SU-DHL-6 (cell line): ENCODE results near the gene CDCA7.

ENCODE experiments used
- H2AFZ ChIP-seq: fragments of 200-600 bp; sonication (generic); 2 replicates; pipeline ENCODE4 v1.6.1; 2014; ENCODE audit warnings: low read depth, mild to moderate bottlenecking, moderate library complexity, mixed read lengths, antibody characterized with exemption, low read length; ENCODE audit not compliant: severe bottlenecking
- H3F3A ChIP-seq: fragments of 200-600 bp; shearing (Covaris generic); 2 replicates; pipeline ENCODE4 v1.6.0; 2016; ENCODE audit warnings: antibody characterized with exemption, mild to moderate bottlenecking; ENCODE audit not compliant: insufficient read depth
- H3K27ac ChIP-seq: fragments of 200-600 bp; sonication (generic); 2 replicates; pipeline ENCODE4 v1.5.1; 2016; ENCODE audit warnings: low read depth, mild to moderate bottlenecking, low read length, moderate library complexity, mixed read lengths
- H3K27me3 ChIP-seq: fragments of 200-600 bp; sonication (generic), shearing (Covaris generic); 2 replicates; pipeline ENCODE4 v1.6.0; 2014; ENCODE audit warnings: mild to moderate bottlenecking, low read length
- H3K36me3 ChIP-seq: fragments of 200-600 bp; sonication (generic); 2 replicates; pipeline ENCODE4 v1.6.1; 2014; ENCODE audit warnings: mild to moderate bottlenecking, low read length, mixed read lengths
- H3K4me2 ChIP-seq: fragments of 300-600, 200-600 bp; shearing (Covaris generic), sonication (generic); 2 replicates; pipeline ENCODE4 v1.6.0; 2014; ENCODE audit warnings: low read length, low read depth, mild to moderate bottlenecking; ENCODE audit not compliant: poor library complexity, severe bottlenecking
- H3K4me3 ChIP-seq: fragments of 200-600 bp; sonication (generic); 2 replicates; pipeline ENCODE4 v1.5.1; 2014; ENCODE audit warnings: antibody characterized with exemption, low read length, mild to moderate bottlenecking, mixed read lengths; ENCODE audit not compliant: insufficient read depth, poor library complexity, severe bottlenecking
- H3K79me2 ChIP-seq: fragments of 200-600 bp; sonication (generic); 2 replicates; pipeline ENCODE4 v1.6.1; 2014; ENCODE audit warnings: mild to moderate bottlenecking, low read length, moderate library complexity; ENCODE audit not compliant: insufficient read depth
- H3K9ac ChIP-seq: fragments of 200-600 bp; sonication (generic); 2 replicates; pipeline ENCODE4 v1.7.0; 2014; ENCODE audit warnings: mild to moderate bottlenecking, low read length
- H3K9me2 ChIP-seq: fragments of 200-600 bp; sonication (generic); replicated peaks from 2 replicates; pipeline ENCODE4 v1.6.1; 2014; ENCODE audit warnings: low read length; ENCODE audit not compliant: insufficient read depth
- H3K9me3 ChIP-seq: fragments of 200-600 bp; sonication (generic); 2 replicates; pipeline ENCODE4 v1.6.1; 2014; ENCODE audit warnings: low read length, mixed read lengths; ENCODE audit not compliant: insufficient read depth
- H4K20me1 ChIP-seq: fragments of 200-600 bp; sonication (generic); 2 replicates; pipeline ENCODE4 v1.6.1; 2014; ENCODE audit warnings: low read depth, mild to moderate bottlenecking, antibody characterized with exemption, low read length, moderate library complexity, mixed read lengths
- EZH2phosphoT487 ChIP-seq: fragments of 200-600 bp; sonication (generic), shearing (Covaris generic); conservative IDR thresholded peaks from 2 replicates; pipeline ENCODE4 v1.6.1; 2018; ENCODE audit warnings: mild to moderate bottlenecking, antibody characterized with exemption, low read length, moderate library complexity, mixed read lengths
- TF ChIP-seq, protein P1 (sequence below): fragments of 200-600 bp; sonication (generic); IDR thresholded peaks from one replicate; pipeline ENCODE4 v1.5.1; 2017; ENCODE audit warnings: antibody characterized with exemption, mild to moderate bottlenecking, low read length, moderate library complexity; ENCODE audit not compliant: insufficient read depth, poor library complexity, severe bottlenecking

The CDCA7 gene

DNA sequence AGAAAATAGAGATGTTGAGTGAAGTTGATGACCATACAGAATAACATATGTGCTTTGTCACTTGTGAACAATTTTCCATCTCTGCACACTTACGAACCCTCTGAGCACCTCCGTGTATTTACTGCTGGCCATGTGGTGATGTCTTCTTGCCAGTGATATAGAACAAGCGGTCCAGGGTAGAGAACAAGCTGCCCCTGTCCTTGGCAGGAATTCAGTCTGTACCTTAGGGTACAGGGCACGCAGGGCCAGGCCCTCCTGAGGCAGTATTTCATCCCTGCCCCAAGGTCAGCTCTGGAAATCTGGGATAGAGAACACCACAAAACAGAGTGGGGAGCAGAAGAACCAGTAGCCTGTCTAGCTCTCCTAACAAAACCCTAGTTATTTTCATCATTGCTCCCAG is 44.6 kb downstream of the CDCA7 start:
- H3K27ac ChIP-seq = no peak overlapping the region
- H3K9me3 ChIP-seq = no peaks in the 10 kb centered on the region
- no peaks in the 10 kb centered on the region for H3K36me3 ChIP-seq
- H3K9ac ChIP-seq = no peak overlapping the region
- no peak overlapping the region for H3K4me3 ChIP-seq
- H3K79me2 ChIP-seq = no peaks in the 10 kb centered on the region
- no peak overlapping the region for H3K4me2 ChIP-seq
- no peaks in the 10 kb centered on the region for H3K27me3 ChIP-seq
- H4K20me1 ChIP-seq = no peaks in the 10 kb centered on the region
- TF ChIP-seq, protein P1, sequence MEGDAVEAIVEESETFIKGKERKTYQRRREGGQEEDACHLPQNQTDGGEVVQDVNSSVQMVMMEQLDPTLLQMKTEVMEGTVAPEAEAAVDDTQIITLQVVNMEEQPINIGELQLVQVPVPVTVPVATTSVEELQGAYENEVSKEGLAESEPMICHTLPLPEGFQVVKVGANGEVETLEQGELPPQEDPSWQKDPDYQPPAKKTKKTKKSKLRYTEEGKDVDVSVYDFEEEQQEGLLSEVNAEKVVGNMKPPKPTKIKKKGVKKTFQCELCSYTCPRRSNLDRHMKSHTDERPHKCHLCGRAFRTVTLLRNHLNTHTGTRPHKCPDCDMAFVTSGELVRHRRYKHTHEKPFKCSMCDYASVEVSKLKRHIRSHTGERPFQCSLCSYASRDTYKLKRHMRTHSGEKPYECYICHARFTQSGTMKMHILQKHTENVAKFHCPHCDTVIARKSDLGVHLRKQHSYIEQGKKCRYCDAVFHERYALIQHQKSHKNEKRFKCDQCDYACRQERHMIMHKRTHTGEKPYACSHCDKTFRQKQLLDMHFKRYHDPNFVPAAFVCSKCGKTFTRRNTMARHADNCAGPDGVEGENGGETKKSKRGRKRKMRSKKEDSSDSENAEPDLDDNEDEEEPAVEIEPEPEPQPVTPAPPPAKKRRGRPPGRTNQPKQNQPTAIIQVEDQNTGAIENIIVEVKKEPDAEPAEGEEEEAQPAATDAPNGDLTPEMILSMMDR = no peak
- TF ChIP-seq EZH2phosphoT487 = no peak
- H3F3A ChIP-seq = no peaks in the 10 kb centered on the region
- H3K9me2 ChIP-seq = no peaks in the 10 kb centered on the region
- no peak overlapping the region for H2AFZ ChIP-seq

DNA sequence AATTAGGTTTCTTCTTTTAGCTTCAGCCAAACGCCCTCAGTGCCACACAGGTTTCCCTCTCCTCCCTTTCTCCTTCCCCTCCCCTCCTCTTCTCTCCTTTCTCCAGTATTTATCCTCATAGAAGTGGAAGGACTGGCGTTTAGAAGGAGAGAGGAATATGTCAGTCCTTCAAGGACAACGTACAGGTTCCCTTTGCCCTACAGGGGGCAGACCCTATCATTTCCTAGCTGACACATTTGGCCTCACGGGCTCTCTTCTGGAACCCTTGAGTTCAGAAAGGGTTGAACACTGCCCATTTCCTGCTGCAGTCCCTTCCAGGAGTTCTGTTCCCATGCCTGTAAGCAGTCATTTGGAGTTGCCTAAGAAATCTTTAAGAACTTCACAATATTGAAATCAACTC is 46.1 kb downstream of the CDCA7 start:
- no peak overlapping the region for H2AFZ ChIP-seq
- H3K4me3 ChIP-seq = no peak overlapping the region
- H3K9ac ChIP-seq = no peak overlapping the region
- no peaks in the 10 kb centered on the region for H3K9me2 ChIP-seq
- no peak overlapping the region for H3K4me2 ChIP-seq
- H4K20me1 ChIP-seq = no peaks in the 10 kb centered on the region
- no peaks in the 10 kb centered on the region for H3K27me3 ChIP-seq
- no peaks in the 10 kb centered on the region for H3K36me3 ChIP-seq
- no peaks in the 10 kb centered on the region for H3K79me2 ChIP-seq
- H3F3A ChIP-seq = no peaks in the 10 kb centered on the region
- H3K27ac ChIP-seq = no peak overlapping the region
- H3K9me3 ChIP-seq = no peaks in the 10 kb centered on the region
- TF ChIP-seq EZH2phosphoT487 = no peak
- TF ChIP-seq, protein P1 = peak; percentile 15

DNA sequence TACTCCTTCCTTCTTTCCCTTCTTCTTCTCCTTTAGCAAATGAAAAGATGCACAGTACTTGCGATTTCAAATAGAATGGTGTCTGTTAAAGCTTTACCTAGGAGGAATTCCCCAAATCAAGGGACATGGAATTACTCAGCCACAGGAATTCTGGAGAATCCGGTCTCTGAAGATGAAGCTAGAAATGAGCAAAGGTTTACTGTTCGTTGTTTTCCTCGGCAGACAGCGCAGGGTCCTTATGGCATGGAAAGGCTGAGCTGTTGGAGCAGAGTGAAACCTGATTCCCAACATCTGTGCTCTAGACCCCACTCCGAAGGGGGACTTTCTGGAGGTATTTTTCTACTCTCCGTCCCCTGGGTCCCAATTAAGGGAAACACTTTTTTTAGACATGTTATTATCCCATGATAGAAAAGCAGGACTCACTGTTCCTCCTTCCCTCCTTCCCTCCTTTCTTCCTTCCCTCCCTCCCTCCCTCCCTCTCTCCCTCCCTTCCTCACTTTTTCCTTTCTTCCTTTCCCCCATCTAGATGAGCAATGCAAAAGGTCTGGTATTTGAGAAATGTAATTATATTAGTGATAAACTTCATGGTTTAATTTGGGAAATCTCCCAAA is 47.1 kb downstream of the CDCA7 start:
- no peak overlapping the region for H2AFZ ChIP-seq
- H3K79me2 ChIP-seq = no peaks in the 10 kb centered on the region
- H3F3A ChIP-seq = no peaks in the 10 kb centered on the region
- H3K9me2 ChIP-seq = no peaks in the 10 kb centered on the region
- H3K9me3 ChIP-seq = no peaks in the 10 kb centered on the region
- no peak for TF ChIP-seq EZH2phosphoT487
- TF ChIP-seq, protein P1 = no peak
- no peak overlapping the region for H3K27ac ChIP-seq
- H3K9ac ChIP-seq = no peak overlapping the region
- H3K36me3 ChIP-seq = no peaks in the 10 kb centered on the region
- no peaks in the 10 kb centered on the region for H4K20me1 ChIP-seq
- no peaks in the 10 kb centered on the region for H3K27me3 ChIP-seq
- no peak overlapping the region for H3K4me2 ChIP-seq
- no peak overlapping the region for H3K4me3 ChIP-seq
